Parathyroid adenoma (tissue), 2 donors: Measurements from ENCODE around the gene UBN1.
"Not testable (repeated sequence)": the region's sequence is repeated elsewhere in the genome, so short reads cannot be mapped to it uniquely, and the experiment has no call there.

Experiments
- H2AFZ ChIP-seq: fragments of 300-600 bp; sonication (generic); one replicate; pipeline ENCODE4 v1.7.0; 2017; ENCODE audit warnings: antibody characterized with exemption, mild to moderate bottlenecking
- H3K27ac ChIP-seq: fragments of 300-600 bp; sonication (generic); one replicate; pipeline ENCODE4 v1.7.0; 2017
- H3K27me3 ChIP-seq: fragments of 300-600 bp; sonication (generic); one replicate; pipeline ENCODE4 v1.7.0; 2017; ENCODE audit warnings: low read length; ENCODE audit not compliant: control insufficient read depth, insufficient read depth
- H3K36me3 ChIP-seq: fragments of 300-600 bp; sonication (generic); one replicate; pipeline ENCODE4 v1.7.0; 2017; ENCODE audit warnings: low read length; ENCODE audit not compliant: control insufficient read depth, insufficient read depth
- H3K4me1 ChIP-seq: fragments of 300-600 bp; sonication (generic); one replicate; pipeline ENCODE4 v1.7.0; 2017; ENCODE audit warnings: control low read depth
- H3K4me2 ChIP-seq: fragments of 300-600 bp; sonication (generic); one replicate; pipeline ENCODE4 v1.7.0; 2017; ENCODE audit warnings: low read length
- H3K4me3 ChIP-seq: fragments of 300-600 bp; sonication (generic); one replicate; pipeline ENCODE4 v1.7.0; 2017; ENCODE audit warnings: low read depth, low read length
- H3K79me2 ChIP-seq: fragments of 300-600 bp; sonication (generic); one replicate; pipeline ENCODE4 v1.7.0; 2017; ENCODE audit warnings: control low read depth
- H3K9ac ChIP-seq: fragments of 300-600 bp; sonication (generic); one replicate; pipeline ENCODE4 v1.7.0; 2017; ENCODE audit warnings: mild to moderate bottlenecking
- H3K9me3 ChIP-seq: fragments of 300-600 bp; sonication (generic); one replicate; pipeline ENCODE4 v1.7.0; 2017; ENCODE audit warnings: low read length; ENCODE audit not compliant: control insufficient read depth
- TF ChIP-seq, protein P1 (sequence below): fragments of 300-600 bp; sonication (generic); IDR thresholded peaks from one replicate; pipeline ENCODE4 v1.7.0; 2017; ENCODE audit warnings: antibody characterized with exemption, mild to moderate bottlenecking
- donor health status: primary hyperparathyroidism.

UBN1 gene

DNA sequence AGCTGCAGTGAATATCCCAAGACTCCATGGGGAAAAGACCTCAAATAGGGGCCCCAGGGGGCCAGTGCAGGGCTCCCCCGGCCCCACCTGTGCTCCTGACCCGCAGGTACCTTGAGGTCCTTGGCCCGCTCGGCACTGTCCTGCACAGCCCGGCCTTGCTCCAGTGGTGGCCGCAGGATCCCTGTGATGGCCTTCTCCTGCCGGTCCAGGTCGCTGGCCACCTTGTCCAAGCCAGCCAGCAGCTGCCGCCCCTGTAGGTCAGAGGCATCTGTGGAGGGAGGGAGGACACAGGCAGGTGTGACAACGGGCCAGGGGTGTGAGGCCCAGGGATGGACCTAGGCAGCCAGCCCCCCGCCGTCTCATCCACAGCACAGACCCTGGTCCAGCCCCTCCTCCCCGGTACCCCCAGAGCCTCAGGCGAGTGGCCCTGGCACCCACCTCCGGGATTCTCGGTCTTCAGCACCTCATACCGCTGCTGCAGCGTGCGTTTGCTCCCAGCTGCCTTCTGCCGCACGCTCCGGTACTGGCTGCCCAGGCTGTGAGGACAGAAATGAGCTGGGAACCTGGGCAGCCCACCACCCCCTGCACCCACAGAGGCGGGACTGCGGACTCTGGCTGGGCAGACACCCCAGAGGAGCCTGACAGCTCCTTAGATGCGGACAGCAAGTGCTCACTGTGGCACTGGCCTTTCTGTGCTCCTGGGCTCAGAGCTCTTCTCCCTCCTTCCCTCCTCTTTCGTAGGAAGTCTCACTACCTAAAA, 46.0 kb downstream of the UBN1 start:
- no peaks in the 10 kb centered on the region for H3K9me3 ChIP-seq
- no peaks in the 10 kb centered on the region for H3K27me3 ChIP-seq
- H3K9ac ChIP-seq = no peak overlapping the region
- no peak overlapping the region for H3K4me3 ChIP-seq
- no peaks in the 10 kb centered on the region for H3K79me2 ChIP-seq
- H3K4me2 ChIP-seq = no peak overlapping the region
- no peak overlapping the region for H3K27ac ChIP-seq
- TF ChIP-seq, protein P1, sequence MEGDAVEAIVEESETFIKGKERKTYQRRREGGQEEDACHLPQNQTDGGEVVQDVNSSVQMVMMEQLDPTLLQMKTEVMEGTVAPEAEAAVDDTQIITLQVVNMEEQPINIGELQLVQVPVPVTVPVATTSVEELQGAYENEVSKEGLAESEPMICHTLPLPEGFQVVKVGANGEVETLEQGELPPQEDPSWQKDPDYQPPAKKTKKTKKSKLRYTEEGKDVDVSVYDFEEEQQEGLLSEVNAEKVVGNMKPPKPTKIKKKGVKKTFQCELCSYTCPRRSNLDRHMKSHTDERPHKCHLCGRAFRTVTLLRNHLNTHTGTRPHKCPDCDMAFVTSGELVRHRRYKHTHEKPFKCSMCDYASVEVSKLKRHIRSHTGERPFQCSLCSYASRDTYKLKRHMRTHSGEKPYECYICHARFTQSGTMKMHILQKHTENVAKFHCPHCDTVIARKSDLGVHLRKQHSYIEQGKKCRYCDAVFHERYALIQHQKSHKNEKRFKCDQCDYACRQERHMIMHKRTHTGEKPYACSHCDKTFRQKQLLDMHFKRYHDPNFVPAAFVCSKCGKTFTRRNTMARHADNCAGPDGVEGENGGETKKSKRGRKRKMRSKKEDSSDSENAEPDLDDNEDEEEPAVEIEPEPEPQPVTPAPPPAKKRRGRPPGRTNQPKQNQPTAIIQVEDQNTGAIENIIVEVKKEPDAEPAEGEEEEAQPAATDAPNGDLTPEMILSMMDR = no peak
- no peak overlapping the region for H2AFZ ChIP-seq
- no peaks in the 10 kb centered on the region for H3K36me3 ChIP-seq
- no peaks in the 10 kb centered on the region for H3K4me1 ChIP-seq

DNA sequence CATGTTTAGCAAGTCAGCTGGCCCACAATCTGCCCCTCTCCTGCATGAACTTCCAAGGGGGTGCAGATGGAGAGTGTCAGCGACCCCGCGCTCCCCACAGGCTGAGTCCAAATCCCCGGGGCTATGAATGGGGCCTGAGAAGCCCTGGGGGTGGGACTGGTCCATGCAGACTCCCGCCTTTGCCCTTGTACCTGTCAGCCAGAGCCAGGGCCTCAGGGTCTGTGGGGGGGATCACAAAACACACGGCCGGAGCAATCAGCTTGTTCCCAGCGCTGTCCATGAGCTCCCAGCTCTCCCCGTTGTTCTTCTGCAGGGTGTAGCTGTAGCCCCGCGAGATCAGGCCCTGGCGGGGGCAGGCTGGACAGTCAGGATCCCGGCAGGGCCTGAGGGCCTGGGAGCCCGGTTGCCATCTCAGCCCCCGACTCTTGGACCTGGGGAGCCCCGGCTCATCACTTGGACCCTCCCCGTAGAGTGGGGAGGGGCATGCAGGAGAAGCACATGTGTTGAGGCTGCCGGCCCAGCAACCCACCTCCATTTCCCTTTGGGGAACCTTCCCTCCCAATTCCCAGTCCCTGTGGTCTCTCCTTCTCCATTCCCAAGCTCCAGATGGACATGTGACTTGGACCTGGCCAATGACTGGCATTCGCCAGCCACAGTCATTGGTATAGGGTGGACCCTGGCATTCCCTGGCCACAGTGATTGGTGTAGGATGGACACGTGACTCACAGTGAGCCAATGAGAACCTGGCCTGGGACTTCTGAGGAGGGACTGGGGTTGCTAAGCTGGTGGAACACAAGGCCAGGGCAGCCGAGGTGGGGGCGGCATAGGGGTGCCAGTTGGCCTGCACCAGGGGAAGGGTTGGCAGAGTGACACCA, 47.2 kb downstream of the UBN1 start:
- Histone ChIP-seq H3K27ac (no peak overlapping the region), H3K4me2 (no peak overlapping the region), H3K36me3 (no peaks in the 10 kb centered on the region), H3K4me3 (no peak overlapping the region), H3K79me2 (no peaks in the 10 kb centered on the region), H3K4me1 (no peaks in the 10 kb centered on the region), H3K9me3 (no peaks in the 10 kb centered on the region), H2AFZ (no peak overlapping the region), H3K9ac (no peak overlapping the region), H3K27me3 (no peaks in the 10 kb centered on the region)
- TF ChIP-seq, protein P1 = no peak

GRCh38 chr16:4895366-4895765, 48.1 kb downstream of the UBN1 start:
- H3K27me3 ChIP-seq = no peaks in the 10 kb centered on the region
- H3K9ac ChIP-seq = no peak overlapping the region
- no peaks in the 10 kb centered on the region for H3K79me2 ChIP-seq
- H3K4me1 ChIP-seq = no peaks in the 10 kb centered on the region
- no peak overlapping the region for H3K4me3 ChIP-seq
- no peaks in the 10 kb centered on the region for H3K36me3 ChIP-seq
- H3K9me3 ChIP-seq = no peaks in the 10 kb centered on the region
- H2AFZ ChIP-seq = no peak overlapping the region
- TF ChIP-seq, protein P1 = no peak
- H3K4me2 ChIP-seq = no peak overlapping the region
- H3K27ac ChIP-seq = no peak overlapping the region

GRCh38 chr16:4896761-4897160, 49.5 kb downstream of the UBN1 start:
- not testable (repeated sequence) for H3K4me2 ChIP-seq, H3K4me3 ChIP-seq, H3K9ac ChIP-seq, H3K27ac ChIP-seq, H3K79me2 ChIP-seq, H3K36me3 ChIP-seq, H3K9me3 ChIP-seq, H3K27me3 ChIP-seq, H2AFZ ChIP-seq, H3K4me1 ChIP-seq

- H3K27ac ChIP-seq = no peak overlapping the region
- TF ChIP-seq, protein P1 = no peak
Measured at GRCh38 chr16:4897328-4897727, 50.0 kb downstream of the UBN1 start.

More at GRCh38 chr16:4897328-4897727, 50.0 kb downstream of the UBN1 start:
- H3K27me3 ChIP-seq = no peaks in the 10 kb centered on the region
- H2AFZ ChIP-seq = no peak overlapping the region
- H3K4me1 ChIP-seq = no peaks in the 10 kb centered on the region
- no peak overlapping the region for H3K4me3 ChIP-seq
- no peaks in the 10 kb centered on the region for H3K9me3 ChIP-seq
- H3K79me2 ChIP-seq = no peaks in the 10 kb centered on the region
- H3K4me2 ChIP-seq = no peak overlapping the region
- H3K36me3 ChIP-seq = no peaks in the 10 kb centered on the region
- no peak overlapping the region for H3K9ac ChIP-seq
